GM04503 (cell line): ENCODE results near the gene PHTF2.
"Not testable (repeated sequence)": the region's sequence is repeated elsewhere in the genome, so short reads cannot be mapped to it uniquely, and the experiment has no call there.

Experiments used
- DNase-seq: peaks from one replicate; pipeline ENCODE4 v3.0.0-alpha.2; 2012; ENCODE audit warnings: low read depth

The PHTF2 gene

DNA sequence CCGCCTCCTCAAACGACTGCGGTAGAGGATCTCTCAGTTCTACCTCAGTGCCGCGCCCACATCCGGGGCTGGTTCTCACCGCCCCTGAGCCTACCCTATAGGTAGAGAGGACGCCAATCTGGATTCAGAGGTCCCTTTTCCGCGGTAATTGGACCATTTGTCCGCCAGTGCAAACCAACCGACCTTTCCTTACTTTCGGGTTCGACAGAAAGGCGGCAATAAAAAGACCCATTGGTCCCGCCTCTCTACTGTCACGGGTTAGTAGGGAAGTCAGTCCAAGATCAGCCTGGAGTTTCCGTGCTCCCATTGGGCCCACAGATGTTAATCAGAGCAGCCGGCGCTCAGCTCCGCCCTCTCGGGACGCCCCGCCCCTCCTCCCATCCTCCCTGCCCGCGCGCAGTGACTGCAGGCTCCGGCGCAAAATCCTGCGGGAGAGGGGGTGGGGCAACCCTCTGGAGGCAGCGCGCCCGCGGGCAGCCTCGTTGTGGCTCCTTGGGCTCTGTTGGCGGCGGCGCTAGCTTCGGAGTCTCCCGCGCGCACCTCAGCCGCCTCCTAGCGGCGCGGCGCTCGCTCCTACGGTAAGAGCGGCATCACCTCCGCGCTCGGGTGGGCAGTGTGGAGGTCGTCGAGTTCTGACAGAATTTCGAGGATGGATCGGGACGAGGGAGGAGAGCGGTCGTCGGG, at the start of gene PHTF2, which contains the start of gene TMEM60:
Gene PHTF2, plus strand, starts transcription at position 380 of the 684 bp plus-strand sequence.
Gene TMEM60, minus strand, starts transcription at position 41 of the 684 bp plus-strand sequence. CDS start 4,061 bp downstream, outside the sequence.
- DNase-seq = peak; percentile 100

GRCh38 chr7:77752016-77752415, 46.6 kb upstream of the PHTF2 start:
- no peak for DNase-seq

- DNase-seq = no peak
Observed at GRCh38 chr7:77753173-77753572, 45.4 kb upstream of the PHTF2 start.

DNA sequence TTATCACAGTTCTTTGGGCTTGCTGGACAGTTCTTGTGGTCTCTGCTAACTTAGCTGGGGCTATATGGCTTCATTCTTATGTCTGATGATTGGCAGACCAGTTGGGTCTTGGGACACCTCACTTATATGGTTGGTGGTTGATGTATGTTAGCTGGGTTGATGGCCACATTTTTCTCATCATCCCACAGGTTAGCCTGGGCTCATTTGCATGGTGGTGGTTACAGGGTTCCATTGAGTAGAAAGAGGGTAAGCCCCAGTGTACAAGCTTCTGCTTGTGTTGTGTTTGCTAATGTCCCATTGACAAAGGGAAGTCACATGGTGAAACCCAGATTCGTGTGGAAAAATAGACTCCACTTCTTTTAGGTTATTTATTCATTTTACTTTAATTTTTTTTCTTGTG, 41.0 kb upstream of the PHTF2 start:
- no peak for DNase-seq

- DNase-seq = no peak
Observed at GRCh38 chr7:77759294-77759889, 39.2 kb upstream of the PHTF2 start.

DNA sequence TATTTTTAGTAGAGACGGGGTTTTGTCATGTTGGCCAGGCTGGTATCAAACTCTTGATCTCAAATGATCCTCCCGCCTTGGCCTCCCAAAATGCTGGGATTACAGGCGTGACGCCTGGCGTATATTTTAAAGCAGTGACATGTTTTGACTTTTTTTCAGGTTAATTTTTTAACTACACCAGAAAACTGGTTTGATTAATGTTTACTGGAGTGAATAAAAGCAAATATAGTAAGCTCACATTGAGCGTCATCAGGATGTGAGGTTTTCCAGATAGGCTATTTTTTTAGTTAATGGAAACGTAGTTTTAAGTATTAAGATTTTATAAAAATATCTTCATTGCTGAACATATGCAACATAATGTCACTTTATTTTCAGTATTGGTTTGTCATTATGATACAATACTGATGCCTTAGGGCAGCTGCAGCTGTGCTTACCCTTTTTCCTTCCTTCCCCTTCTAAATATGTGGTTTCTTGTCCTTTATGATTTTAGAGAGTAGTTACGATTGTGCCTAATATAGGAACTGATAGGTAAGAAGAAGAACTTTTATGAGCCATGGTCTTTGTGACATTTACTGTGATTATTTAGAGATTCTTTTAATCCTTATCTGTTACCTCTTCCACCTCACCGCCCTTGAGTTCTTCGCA, 37.6 kb upstream of the PHTF2 start:
- no peak for DNase-seq

GRCh38 chr7:77765481-77765880, 33.1 kb upstream of the PHTF2 start:
- DNase-seq = no peak

DNA sequence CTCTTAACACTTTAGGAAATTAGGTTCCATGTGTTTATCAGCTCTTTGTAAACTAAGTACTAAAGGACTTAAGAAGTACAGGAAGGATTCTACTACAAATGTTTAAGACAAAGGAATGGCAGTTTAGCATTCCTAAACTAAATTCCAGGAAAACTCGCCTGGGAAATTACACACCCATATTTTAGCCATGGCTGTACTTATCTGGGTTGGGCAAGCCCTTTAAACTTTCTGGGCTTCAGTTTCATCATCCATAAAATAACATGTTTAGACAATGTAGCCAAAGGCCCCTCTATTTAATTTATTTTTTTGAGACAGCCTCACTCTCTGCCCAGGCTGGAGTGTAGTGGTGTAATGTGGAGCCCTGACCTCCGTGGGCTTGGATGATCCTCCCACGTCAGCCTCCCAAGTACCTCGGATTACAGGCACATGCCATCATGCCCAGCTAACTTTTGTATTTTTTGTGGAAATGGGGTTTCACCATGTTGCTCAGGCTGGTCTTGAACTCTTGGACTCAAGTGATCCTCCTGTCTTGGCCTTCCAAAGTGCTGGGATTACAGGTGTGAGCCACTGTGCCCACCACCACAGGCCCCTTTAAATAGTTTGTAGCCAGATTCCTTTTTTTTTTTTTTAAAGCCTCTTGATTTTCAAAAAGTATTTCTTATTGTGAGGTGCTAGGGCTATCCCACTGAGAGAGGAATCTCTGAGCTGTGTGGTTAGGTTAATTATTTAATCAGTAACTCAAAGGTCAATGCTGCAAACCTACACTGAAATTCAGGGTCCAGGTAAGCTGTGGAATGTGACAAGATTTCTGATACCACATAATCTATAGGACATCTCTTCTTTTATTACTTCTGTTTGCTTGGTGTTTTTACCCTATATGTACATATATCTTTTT, 32.4 kb upstream of the PHTF2 start:
- DNase-seq = no peak

- no peak for DNase-seq
Observed at GRCh38 chr7:77766801-77767605, 31.6 kb upstream of the PHTF2 start.

GRCh38 chr7:77770316-77770715, 28.3 kb upstream of the PHTF2 start:
- DNase-seq = no peak

DNA sequence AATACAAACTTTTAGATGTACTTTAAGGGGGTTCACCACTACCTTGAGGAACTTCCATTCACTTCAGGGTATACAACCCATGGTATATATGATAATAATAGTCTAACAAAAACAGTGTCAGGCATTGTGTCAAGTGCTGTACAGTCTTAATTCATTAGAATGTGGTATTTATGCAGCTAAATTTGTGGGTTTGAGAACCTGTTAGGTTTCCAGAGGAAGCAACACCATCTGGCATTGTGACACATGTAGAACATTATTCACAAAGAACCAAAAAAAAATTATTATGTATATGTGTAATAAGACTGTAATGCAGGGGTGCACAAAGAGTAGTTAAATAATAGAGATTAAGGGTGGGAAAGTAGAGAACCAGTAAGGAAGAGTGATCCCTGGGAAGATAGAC, 26.7 kb upstream of the PHTF2 start:
- no peak for DNase-seq

GRCh38 chr7:77778535-77778934, 20.0 kb upstream of the PHTF2 start:
- no peak for DNase-seq

DNA sequence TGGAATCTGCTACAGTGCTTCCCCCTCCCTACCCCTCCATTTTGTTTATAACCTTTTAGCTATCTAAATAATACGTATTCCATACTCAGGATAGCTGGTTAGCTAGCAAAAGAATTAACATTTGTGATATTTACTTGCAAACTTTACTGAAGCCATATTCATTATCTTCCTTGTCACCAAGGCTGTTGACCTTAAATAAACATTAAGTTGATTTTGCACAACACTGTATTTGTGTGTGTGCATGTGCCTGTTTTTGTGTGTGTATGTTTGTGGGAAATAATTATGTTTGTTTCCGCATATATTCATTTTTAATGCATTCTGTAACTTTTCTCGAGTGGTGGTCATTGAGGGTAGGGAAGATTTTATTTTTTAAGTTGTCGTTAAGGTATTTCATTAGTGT, 16.2 kb upstream of the PHTF2 start:
- DNase-seq = no peak

- no peak for DNase-seq
Observed at GRCh38 chr7:77783111-77783510, 15.5 kb upstream of the PHTF2 start.

DNA sequence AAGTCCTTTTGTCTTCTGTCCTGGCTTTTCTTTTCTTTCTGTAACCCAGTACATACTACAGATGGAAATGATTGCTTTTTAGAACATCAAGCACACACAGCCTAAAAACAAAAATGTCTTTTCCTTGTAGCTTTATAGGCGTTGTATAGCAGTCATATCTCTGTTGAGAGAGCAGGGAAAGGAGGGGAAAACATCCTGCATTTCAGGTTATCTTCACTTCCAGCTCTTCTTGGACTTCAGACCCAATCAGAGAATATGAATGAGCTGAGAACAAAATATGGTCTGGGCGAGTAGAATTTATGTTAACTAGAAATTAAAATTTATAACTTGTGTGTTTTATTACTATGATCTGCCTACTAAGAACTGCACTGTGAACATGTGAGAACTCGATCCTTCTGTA, 15.0 kb upstream of the PHTF2 start:
- DNase-seq = no peak

- not testable (repeated sequence) for DNase-seq
Observed at GRCh38 chr7:77784426-77784825, 14.1 kb upstream of the PHTF2 start.

- no peak for DNase-seq
Observed at GRCh38 chr7:77786018-77786417, 12.6 kb upstream of the PHTF2 start.

GRCh38 chr7:77786741-77787140, 11.8 kb upstream of the PHTF2 start:
- no peak for DNase-seq

GRCh38 chr7:77788327-77788902, 10.2 kb upstream of the PHTF2 start:
- DNase-seq = no peak

DNA sequence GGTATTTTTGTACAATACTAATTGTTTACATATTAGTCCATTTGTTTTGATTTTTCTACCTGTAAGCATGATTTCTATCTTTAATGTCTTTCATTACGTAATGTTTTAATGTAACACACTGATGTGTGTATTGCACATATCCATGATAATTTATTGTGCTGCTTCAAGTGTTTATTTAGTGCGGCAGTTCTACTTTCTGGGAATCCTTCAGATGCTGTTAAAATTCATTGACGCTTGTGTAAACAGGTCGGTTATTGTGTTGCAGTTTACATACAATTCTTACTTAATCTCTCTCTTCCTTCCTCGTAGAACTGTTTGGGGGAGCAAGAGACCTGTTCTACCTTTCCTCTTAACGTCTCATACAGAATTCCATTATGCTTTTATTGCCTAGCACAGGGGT, 7.2 kb upstream of the PHTF2 start:
- no peak for DNase-seq

GRCh38 chr7:77791956-77792355, 6.6 kb upstream of the PHTF2 start:
- no peak for DNase-seq
